ENCODE results near the gene POM121L2. TPM values are rescaled to one million over a fixed set of nuclear protein-coding genes. Genes with fewer than 3 reads are reported as not detected.

POM121L2 gene
- total RNA-seq, 1 experiment from 2014 or later: not detected

Other genes with a start within 250 kb of the POM121L2 start
- gene PRSS16, start 64.6 kb downstream of the POM121L2 start, total RNA-seq (2014; rRNA removed; shearing (Covaris generic)): not detected in 2 replicates
- gene ZNF391, start 76.5 kb upstream of the POM121L2 start, total RNA-seq (2014; rRNA removed; shearing (Covaris generic)): 0.08 and 0.18 TPM in 2 replicates
- 18.0 and 18.9 TPM in 2 replicates for gene ZNF184, start 160.8 kb upstream of the POM121L2 start, total RNA-seq (2014; rRNA removed; shearing (Covaris generic))